ENCODE measurements around the gene ECT2L. TPM values are rescaled to one million over a fixed set of nuclear protein-coding genes. Genes with fewer than 3 reads are reported as not detected.

ECT2L gene
- polyA plus RNA-seq, 3 donors, result 0.14 to 0.28 (median 0.19) TPM

DNA sequence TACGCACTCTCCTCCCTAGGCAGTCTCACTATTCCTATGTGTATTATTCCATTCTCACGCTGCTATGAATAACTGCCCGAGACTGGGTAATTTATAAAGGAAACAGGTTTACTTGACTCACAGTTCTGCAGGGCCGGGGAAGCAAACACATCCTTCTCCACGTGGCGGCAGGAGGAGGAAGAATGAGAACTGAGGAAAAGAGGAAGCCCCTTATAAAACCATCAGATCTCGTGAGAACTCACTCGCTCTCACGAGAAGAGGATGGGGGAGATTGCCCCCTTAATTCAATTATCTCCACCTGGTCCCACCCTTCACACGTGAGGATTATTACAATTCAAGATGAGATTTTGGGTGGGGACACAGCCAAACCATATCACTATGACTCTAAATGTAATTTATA is 61.9 kb downstream of the ECT2L start:
- DNase-seq (ENCODE audit: low read depth in 3 of 3, low spot score in 2 of 3), result no peak

DNA sequence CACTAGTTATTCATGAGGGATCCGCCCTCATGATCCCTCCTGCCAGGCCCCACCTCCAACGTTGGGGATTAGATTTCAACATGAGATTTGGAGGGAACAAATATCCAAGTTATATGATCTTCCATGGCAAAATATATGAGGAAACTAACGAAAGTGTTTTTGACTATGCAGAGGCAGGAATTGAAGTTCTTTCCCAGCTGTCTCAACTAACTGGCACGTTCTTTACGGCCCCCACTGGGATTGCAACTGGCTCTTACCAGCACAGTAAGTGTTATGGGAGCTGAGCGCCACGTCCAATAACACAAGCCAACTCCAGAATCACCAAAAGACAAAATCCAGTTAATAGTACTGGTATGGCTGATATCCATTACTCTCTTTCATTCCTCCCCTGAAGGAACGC is 66.6 kb downstream of the ECT2L start:
- no peak for DNase-seq (ENCODE audit: low read depth in 3 of 3, low spot score in 2 of 3)

GRCh38 chr6:138863321-138863720 is 67.4 kb downstream of the ECT2L start:
- no peak for DNase-seq (ENCODE audit: low read depth in 3 of 3, low spot score in 2 of 3)

- DNase-seq (ENCODE audit: low read depth in 3 of 3, low spot score in 2 of 3), result no peak
Observed at GRCh38 chr6:138864343-138864890, 68.5 kb downstream of the ECT2L start.

DNA sequence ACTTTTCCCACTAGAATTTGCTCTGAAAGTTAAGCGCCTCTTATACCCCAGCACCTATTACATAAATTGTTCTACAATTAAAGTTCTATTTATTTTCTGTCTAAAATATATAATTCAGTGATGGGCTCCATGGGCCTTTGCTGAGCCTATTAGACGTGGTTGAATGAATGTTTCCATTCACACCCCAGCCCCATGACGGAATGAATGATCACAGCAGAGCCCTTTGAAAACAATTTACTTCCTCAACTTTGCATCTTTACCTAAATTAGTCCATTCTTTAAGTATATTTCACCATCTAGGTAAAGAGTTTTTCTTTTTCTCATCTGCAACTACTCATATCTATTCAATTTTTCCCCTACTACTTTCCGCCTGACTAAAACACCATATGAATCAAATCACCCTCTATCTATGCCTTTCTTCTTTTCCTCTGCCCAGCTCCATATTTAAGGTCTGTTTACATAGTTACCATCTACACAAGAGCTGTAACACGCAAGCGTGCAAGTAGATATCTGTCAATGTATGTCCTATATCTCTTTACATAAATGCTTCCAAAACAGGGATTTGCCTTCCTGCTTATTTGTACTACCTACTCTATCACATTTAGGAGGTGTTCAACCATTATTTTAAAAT is 69.7 kb downstream of the ECT2L start:
- no peak for DNase-seq (ENCODE audit: low read depth in 3 of 3, low spot score in 2 of 3)

DNA sequence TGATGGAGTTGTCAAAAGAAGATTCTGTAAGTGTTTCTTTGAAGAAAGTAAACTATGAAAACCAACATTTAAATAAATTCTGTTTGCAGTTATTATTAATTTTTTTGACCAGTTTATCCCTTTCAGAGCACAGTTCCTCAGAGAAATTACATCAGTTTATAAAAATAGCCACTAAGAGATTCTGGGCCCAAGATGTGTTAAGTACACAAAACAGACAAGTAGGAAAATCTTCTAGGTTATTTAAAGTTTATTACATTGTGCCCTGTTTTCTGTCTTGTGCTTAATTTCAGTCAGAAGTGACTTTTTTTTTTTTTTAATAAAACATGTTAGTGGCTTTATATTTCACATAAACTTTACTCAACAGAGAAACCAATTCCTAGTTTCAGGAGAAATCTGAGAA is 72.3 kb downstream of the ECT2L start:
- DNase-seq (ENCODE audit: low read depth in 3 of 3, low spot score in 2 of 3), result no peak

DNA sequence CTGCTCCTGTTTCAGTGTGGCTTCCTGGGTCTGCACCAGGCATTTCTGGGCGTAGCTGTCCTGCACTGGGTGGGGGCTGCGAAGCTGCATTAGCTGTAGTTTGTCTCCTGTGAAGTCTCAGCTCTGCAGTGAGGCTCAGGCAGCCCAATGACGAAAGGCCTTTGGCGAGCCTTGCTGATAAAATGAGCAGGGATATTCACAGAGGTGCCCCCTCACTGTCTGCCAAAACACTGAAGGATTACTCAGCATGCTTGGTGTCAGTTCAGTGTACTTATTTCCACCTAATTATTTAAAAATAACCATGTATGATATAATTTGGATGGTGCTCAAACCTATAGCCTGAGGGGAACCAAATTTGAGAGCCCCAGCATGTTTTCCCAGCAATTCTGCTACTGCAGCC is 73.5 kb downstream of the ECT2L start:
- no peak for DNase-seq (ENCODE audit: low read depth in 3 of 3, low spot score in 2 of 3)

GRCh38 chr6:138873191-138873590 is 77.3 kb downstream of the ECT2L start:
- DNase-seq (ENCODE audit: low read depth in 3 of 3, low spot score in 2 of 3), result no peak

GRCh38 chr6:138882369-138883017 is 86.6 kb downstream of the ECT2L start:
- DNase-seq (ENCODE audit: low read depth in 3 of 3, low spot score in 2 of 3), result no peak

- DNase-seq (ENCODE audit: low read depth in 3 of 3, low spot score in 2 of 3), result no peak
Observed at GRCh38 chr6:138885156-138885819, 89.4 kb downstream of the ECT2L start.

GRCh38 chr6:138891255-138891986 is 95.5 kb downstream of the ECT2L start:
- DNase-seq (ENCODE audit: low read depth in 3 of 3, low spot score in 2 of 3), result no peak

GRCh38 chr6:138896104-138896756 is 100.3 kb downstream of the ECT2L start:
- no peak for DNase-seq (ENCODE audit: low read depth in 3 of 3, low spot score in 2 of 3)

GRCh38 chr6:138897031-138897430 is 101.1 kb downstream of the ECT2L start:
- DNase-seq (ENCODE audit: low read depth in 3 of 3, low spot score in 2 of 3), result no peak

DNA sequence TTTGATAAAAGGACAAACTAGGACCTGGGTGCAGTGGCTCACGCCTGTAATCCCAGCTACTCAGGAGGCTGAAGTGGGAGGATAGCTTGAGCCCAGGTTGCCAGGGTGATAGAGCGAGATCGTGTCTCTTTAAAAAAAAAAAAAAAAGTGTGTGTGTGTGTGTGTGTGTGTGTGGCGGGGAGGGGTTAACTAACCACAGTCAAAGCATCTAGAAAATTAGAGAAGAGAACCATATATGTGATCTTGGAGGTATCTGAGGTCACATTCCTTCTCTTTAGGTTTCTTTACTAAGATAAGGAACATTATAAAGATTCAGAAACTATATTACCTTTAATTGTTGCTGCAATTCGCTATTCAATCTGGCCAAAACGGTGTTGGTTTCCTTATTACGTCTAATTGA is 111.3 kb downstream of the ECT2L start:
- DNase-seq (ENCODE audit: low read depth in 3 of 3, low spot score in 2 of 3), result no peak

- DNase-seq (ENCODE audit: low read depth in 3 of 3, low spot score in 2 of 3), result no peak
Observed at GRCh38 chr6:138909511-138909910, 113.6 kb downstream of the ECT2L start.

DNA sequence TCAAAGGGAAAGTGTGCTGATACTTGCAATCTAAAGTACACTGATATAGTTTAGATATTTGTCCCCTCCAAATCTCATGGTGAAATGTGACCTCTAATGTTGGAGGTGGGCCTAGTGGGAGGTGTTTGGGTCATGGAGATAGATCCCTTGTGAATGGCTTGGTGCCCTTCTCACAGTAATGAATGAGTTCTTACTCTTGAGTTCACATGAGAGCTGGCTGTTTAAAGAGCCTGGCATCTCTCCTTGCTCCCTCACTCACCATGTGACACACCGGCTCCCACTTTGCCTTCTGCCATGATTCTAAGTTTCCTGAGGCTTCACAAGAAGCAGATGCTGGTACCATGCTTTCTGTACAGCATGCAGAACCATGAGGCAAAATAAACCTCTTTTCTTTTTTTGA is 114.1 kb downstream of the ECT2L start:
- DNase-seq (ENCODE audit: low read depth in 3 of 3, low spot score in 2 of 3), result no peak

DNA sequence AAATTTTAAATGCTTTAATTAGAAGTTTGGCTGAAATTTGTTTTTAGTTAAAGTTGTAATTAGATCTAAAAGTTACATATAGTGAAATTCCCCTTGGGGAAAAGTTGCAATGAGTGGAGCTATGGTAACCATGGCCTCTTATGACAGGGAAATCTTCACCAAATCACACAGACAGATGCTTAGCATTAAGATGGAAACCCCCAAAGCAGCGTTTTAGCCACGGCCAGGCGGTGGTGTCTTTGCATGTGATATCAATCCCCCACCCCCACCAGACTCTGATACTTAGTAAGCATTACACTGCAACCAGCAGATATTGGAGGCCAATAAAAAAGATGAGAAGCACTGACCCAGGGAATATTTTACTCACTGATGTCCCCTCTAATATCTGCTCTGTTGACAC is 116.4 kb downstream of the ECT2L start:
- DNase-seq (ENCODE audit: low read depth in 3 of 3, low spot score in 2 of 3), result no peak

DNA sequence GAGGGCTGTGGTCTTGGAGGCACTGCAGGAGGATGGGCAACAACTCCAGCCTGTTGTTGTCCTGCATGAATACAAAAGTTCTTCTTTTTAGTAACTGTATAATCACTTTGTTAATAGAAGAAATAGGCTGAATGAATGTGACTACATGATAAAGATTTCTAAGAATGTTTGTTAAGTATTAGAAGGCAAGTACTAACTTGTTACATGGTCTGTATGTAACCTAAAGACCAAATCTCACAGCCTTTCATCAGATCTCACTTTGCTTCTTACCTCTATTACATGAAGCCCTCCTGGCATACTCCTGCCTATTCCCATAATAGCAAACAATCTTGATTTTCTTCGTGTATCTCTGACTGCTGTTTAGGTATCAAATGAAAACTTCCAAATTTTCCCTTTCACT is 118.8 kb downstream of the ECT2L start:
- DNase-seq (ENCODE audit: low read depth in 3 of 3, low spot score in 2 of 3), result no peak

- DNase-seq (ENCODE audit: low read depth in 3 of 3, low spot score in 2 of 3), result no peak
Observed at GRCh38 chr6:138920906-138921305, 125.0 kb downstream of the ECT2L start.

GRCh38 chr6:138923561-138923960 is 127.7 kb downstream of the ECT2L start:
- DNase-seq (ENCODE audit: low read depth in 3 of 3, low spot score in 2 of 3), result no peak

- DNase-seq (ENCODE audit: low read depth in 3 of 3, low spot score in 2 of 3), result no peak
Observed at GRCh38 chr6:138925806-138926205, 129.9 kb downstream of the ECT2L start.
